ENCODE measurements around the gene TTLL11.

TTLL11 gene

DNA sequence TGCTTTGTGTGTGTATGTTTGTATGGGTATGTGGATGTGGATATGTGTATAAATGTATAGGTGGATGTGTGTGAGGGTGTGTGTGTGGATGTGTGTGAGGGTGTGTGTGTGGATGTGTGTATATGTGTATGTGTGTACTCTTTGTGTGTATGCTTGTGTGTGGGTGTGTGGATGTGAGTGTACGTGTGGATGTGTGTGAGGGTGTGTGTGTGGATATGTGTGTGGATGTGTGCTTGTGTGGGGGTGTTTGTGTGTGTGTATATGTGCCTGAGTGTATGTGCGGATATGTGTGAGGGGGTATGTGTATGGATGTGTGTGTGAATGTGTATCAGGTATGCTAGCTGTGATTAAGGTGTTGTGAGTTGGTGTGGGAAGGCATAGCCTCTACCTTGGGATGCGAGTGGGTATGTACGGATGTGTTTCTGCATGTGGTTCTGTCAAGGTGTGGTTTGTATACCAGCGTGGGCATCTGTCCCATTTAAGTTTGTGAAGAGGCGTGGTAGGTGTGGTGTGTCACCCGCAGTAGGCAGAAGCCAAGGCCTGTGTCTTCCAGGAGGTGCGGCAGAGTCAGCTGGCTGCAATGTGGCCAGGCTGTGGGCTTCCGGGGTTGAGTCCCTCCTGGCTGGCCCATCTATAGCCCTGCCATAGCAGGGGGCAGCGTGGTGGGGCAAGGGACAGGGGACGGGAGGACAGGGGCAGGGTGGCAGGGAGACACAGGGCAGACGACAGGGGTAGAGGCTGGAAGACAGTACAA, 285.9 kb downstream of the TTLL11 start:
- TF ChIP-seq, protein P1, sequence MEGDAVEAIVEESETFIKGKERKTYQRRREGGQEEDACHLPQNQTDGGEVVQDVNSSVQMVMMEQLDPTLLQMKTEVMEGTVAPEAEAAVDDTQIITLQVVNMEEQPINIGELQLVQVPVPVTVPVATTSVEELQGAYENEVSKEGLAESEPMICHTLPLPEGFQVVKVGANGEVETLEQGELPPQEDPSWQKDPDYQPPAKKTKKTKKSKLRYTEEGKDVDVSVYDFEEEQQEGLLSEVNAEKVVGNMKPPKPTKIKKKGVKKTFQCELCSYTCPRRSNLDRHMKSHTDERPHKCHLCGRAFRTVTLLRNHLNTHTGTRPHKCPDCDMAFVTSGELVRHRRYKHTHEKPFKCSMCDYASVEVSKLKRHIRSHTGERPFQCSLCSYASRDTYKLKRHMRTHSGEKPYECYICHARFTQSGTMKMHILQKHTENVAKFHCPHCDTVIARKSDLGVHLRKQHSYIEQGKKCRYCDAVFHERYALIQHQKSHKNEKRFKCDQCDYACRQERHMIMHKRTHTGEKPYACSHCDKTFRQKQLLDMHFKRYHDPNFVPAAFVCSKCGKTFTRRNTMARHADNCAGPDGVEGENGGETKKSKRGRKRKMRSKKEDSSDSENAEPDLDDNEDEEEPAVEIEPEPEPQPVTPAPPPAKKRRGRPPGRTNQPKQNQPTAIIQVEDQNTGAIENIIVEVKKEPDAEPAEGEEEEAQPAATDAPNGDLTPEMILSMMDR (IDR thresholded peaks at IDR 0.05), result no peak
- H3K27me3 ChIP-seq, result peaks cover 8% of the 10 kb centered on the region

DNA sequence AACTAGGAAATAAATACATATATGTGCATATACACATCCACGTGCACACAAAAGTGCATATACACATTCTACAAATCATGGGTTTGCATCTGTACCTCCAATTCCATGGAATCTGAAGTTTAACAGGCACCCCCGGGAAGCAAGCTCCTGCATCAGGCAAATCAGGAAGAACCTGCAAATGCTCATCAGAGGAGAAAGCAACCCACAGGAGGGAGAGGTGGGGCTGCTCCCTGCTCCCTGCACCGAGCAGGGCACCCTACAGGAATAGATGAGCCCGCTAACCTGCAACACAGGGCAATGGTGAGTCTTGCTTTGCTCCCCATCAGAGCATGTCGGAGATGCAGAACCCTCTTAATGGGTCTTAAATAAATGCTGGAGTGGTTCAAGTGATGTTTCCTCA, 290.4 kb downstream of the TTLL11 start:
- TF ChIP-seq, protein P1 (IDR thresholded peaks at IDR 0.05), result no peak
- peaks cover 28% of the 10 kb centered on the region for H3K27me3 ChIP-seq
- no peak overlapping the region for H3K27ac ChIP-seq
- H3K36me3 ChIP-seq, result no peaks in the 10 kb centered on the region
- H3K4me1 ChIP-seq (ENCODE audit: control insufficient read depth in 1 of 2, insufficient read depth in 1 of 2, low read depth in 1 of 2, low read length in 1 of 2), result no peaks in the 10 kb centered on the region
- H3K4me3 ChIP-seq (ENCODE audit: low read depth in 1 of 2, low read length in 1 of 2), result no peak overlapping the region
- H3K9me3 ChIP-seq, result no peaks in the 10 kb centered on the region

More for the DNA sequence above, 285.9 kb downstream of the TTLL11 start:
- H3K4me3 ChIP-seq (ENCODE audit: low read depth in 1 of 2, low read length in 1 of 2), result no peak overlapping the region
- H3K36me3 ChIP-seq, result no peaks in the 10 kb centered on the region
- no peaks in the 10 kb centered on the region for H3K9me3 ChIP-seq
- H3K4me1 ChIP-seq (ENCODE audit: control insufficient read depth in 1 of 2, insufficient read depth in 1 of 2, low read depth in 1 of 2, low read length in 1 of 2), result no peaks in the 10 kb centered on the region
- no peak overlapping the region for H3K27ac ChIP-seq

DNA sequence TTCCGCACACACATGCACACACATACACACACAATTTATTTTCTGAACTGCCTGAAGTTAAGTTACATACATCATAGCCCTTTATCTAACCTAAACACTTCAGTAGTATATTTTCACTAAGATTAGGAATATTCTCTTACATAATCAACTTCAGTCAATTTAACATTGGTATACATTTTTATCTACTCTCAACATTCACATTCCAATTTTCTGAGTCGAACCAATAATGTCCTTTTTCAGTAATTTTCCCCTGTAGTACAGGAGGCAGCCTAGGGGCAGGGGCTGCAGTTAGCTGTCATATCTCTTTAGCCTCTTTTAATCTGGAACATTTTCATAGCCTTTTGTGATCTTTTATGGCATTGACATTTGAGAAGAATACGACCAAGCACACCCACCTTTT, 291.5 kb downstream of the TTLL11 start:
- no peak overlapping the region for H3K4me3 ChIP-seq (ENCODE audit: low read depth in 1 of 2, low read length in 1 of 2)
- H3K9me3 ChIP-seq, result no peaks in the 10 kb centered on the region
- H3K36me3 ChIP-seq, result no peaks in the 10 kb centered on the region
- TF ChIP-seq, protein P1 (IDR thresholded peaks at IDR 0.05), result no peak
- no peaks in the 10 kb centered on the region for H3K4me1 ChIP-seq (ENCODE audit: control insufficient read depth in 1 of 2, insufficient read depth in 1 of 2, low read depth in 1 of 2, low read length in 1 of 2)
- peaks cover 32% of the 10 kb centered on the region for H3K27me3 ChIP-seq
- no peak overlapping the region for H3K27ac ChIP-seq

- no peaks in the 10 kb centered on the region for H3K36me3 ChIP-seq
- no peaks in the 10 kb centered on the region for H3K4me1 ChIP-seq (ENCODE audit: control insufficient read depth in 1 of 2, insufficient read depth in 1 of 2, low read depth in 1 of 2, low read length in 1 of 2)
- no peak overlapping the region for H3K4me3 ChIP-seq (ENCODE audit: low read depth in 1 of 2, low read length in 1 of 2)
- TF ChIP-seq, protein P1 (IDR thresholded peaks at IDR 0.05), result no peak
- H3K27me3 ChIP-seq, result peaks cover 32% of the 10 kb centered on the region
- H3K9me3 ChIP-seq, result no peaks in the 10 kb centered on the region
- no peak overlapping the region for H3K27ac ChIP-seq
These were observed 292.7 kb downstream of the TTLL11 start for GRCh38 chr9:121800376-121800775.

DNA sequence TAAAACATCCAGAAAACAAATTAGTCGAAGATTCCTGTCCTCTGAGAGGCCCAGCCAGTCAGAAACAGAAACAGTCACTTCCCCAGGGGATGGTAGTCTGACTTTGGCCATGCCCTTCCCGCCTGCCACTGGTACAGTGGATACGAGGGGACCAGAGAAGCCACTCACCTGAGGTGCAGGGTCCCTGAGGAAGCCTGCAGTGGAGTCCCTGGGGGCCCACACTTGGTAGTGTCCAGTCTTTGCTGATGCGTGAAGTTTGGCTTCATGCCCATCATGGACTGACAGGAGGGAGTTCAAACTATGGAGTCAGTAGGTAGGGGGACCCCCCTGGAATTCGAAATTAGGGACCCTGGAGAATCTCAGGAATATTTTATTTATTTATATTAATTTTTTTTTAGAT, 294.2 kb downstream of the TTLL11 start:
- TF ChIP-seq, protein P1 (IDR thresholded peaks at IDR 0.05), result no peak
- Histone ChIP-seq H3K4me3 (ENCODE audit: low read depth in 1 of 2, low read length in 1 of 2) (no peak overlapping the region), H3K27ac (no peak overlapping the region), H3K4me1 (ENCODE audit: control insufficient read depth in 1 of 2, insufficient read depth in 1 of 2, low read depth in 1 of 2, low read length in 1 of 2) (no peaks in the 10 kb centered on the region), H3K9me3 (no peaks in the 10 kb centered on the region), H3K27me3 (peaks cover 32% of the 10 kb centered on the region), H3K36me3 (no peaks in the 10 kb centered on the region)
